Measurements from ENCODE around the gene STK38.
"Not testable (repeated sequence)": the region's sequence is repeated elsewhere in the genome, so short reads cannot be mapped to it uniquely, and the experiment has no call there.

STK38 gene

DNA sequence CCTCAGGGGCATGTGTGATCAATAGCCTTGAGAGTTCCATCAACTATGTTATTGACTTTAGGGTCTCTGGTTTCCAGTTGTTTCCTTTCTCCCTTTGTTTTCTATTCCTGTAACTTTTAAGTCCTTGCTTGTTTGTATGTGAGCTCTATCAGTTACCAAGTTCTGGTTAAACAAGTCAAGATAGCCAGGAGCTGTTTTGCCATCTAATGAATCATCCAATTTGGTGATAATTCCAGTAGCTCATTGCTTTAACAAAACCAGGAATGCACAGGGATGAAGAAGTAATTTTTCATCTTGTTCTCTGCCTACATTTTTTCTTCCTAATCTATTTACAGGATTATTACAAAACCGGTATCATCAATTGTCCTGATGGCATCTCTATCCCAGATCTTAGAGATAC lies 68.0 kb downstream of the STK38 start:
- no peak for DNase-seq

GRCh38 chr6:36478051-36478526 lies 69.2 kb downstream of the STK38 start:
- DNase-seq = no peak

- no peak for DNase-seq
Measured at GRCh38 chr6:36469946-36470345, 77.3 kb downstream of the STK38 start.

- DNase-seq = no peak
Measured at GRCh38 chr6:36469148-36469661, 78.1 kb downstream of the STK38 start.

- no peak for DNase-seq
Measured at GRCh38 chr6:36467625-36468024, 79.7 kb downstream of the STK38 start.

- no peak for DNase-seq
Measured at GRCh38 chr6:36464233-36464632, 83.0 kb downstream of the STK38 start.

DNA sequence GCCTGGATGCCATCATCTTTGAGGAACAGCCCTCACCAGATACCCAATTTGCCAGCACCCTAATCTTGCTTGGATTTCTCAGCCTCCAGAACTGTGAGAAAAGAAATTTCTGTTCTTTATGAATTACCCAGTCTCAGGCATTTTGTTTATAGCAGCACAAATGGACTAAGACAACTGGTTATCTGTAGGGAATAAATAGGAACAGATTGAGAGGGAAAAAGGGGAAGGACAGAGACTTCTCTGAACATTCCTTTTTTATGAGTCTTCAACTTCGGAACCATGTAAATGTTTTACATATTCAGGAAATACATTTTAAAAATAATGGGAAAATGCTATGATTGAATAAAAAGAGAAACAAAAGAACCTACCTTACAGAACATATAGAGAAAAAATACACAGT lies 83.6 kb downstream of the STK38 start:
- no peak for DNase-seq

- DNase-seq = no peak
Measured at GRCh38 chr6:36461646-36462045, 85.6 kb downstream of the STK38 start.

DNA sequence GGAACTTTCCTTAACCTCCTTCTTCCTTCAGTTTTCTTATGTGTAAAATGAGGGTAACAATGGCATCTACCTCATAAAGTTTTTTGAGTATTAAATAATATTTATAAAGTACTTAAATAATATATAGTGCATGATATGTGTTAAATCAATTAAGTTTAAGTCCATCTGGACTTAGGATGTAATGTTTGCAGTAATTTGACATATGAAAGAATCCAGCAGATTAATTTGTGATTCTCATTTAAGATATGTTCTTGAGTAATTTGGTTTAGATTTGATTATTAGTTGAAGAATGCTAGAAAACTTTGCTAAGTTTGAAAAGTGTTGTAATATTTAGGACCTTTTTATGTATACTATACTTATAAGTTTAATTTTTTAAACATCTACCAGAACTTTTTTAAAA lies 86.4 kb downstream of the STK38 start:
- DNase-seq = no peak

- no peak for DNase-seq
Measured at GRCh38 chr6:36459501-36459900, 87.8 kb downstream of the STK38 start.

DNA sequence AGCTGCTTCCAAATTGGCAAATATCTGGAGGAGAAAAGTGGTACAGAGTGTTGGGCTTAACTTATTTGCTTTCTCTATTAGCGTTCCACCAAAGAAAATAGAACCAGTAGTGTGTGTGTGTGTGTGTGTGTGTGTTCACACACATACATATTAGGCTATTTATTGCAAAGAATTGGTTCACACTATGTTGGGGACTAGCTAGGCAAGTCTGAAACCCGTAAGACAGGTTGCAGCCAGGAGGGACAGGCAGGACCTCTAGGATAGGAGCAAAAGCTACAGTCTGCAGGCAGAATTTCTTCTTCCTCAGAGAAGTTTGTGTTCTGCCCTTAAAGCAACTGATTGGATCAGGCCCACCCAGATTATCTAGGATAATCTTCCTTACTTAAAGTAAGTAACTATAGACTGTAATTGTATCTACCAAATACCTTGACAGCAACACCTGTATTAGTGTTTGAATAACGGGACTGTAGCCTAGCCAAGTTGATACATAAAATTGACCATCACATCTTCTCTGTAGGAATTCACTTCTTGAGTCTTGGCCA lies 91.7 kb downstream of the STK38 start:
- DNase-seq = no peak

- not testable (repeated sequence) for DNase-seq
Measured at GRCh38 chr6:36452897-36453296, 94.4 kb downstream of the STK38 start.

- not testable (repeated sequence) for DNase-seq
Measured at GRCh38 chr6:36449173-36449572, 98.1 kb downstream of the STK38 start.

DNA sequence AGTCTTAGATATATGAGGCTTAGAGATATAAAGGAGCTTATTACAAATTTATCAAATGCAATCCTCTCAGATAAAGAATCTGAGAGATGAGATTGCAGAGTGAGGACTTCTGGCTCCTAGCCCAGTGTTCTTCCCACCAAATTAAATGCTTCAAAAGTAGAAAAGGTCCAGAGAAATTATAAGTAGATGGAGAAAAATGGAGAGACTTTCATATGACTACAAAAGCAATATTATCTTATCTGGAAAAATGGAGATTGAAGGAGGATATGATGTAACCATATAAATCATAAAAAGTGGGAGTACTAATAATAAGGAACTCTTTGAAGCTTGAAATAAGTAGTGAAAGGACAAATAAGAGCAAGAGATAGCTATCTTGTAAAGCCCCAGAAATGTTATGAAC lies 101.7 kb downstream of the STK38 start:
- no peak for DNase-seq

DNA sequence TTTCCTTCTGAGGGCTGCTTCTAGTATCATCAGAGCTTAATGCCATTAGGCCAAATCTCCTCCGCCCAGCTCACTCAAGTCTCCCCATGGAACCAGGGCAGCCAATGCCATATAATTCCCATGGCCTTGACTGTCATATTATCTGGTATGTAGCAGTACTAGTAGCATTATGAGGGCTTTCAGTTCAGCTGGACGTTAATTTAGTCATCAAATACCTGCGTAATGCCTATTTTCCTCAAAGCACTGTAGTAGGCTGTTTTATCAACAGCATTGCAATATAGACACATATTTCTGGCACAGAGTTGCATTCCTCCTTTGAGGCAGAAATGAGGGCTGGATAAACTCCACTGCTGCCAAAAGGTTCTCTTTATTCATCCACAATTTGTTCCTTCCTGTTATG lies 102.8 kb downstream of the STK38 start:
- no peak for DNase-seq

All from NCI-H1436 treated with DMSO at 0.1 percent for 48 hours (cell line).